Astrocyte (in vitro differentiated cells and primary cell): ENCODE results near the gene TLX2. TPM values are rescaled to one million over a fixed set of nuclear protein-coding genes. Genes with fewer than 3 reads are reported as not detected.

Experiments
- DNase-seq: peaks from one replicate; pipeline ENCODE4 v3.0.0-alpha.2; 2010; ENCODE audit warnings: low read depth
- FAIRE-seq: peaks from 2 replicates; lab custom pipeline; 2011; peaks lifted over from hg19 to GRCh38; lab: Jason Lieb, UNC
- H2AFZ ChIP-seq: 2 replicates; pipeline ENCODE4 v1.6.0; 2012; ENCODE audit warnings: low read depth, low read length, inconsistent platforms
- H3K27ac ChIP-seq: 2 replicates; pipeline ENCODE4 v1.5.1; 2011; ENCODE audit warnings: low read depth, low read length, inconsistent platforms
- H3K27me3 ChIP-seq: 2 replicates; pipeline ENCODE4 v1.6.0; 2011; ENCODE audit warnings: low read length, inconsistent platforms; ENCODE audit not compliant: insufficient read depth
- H3K36me3 ChIP-seq: 2 replicates; pipeline ENCODE4 v1.5.1; 2011; ENCODE audit warnings: low read length, inconsistent platforms; ENCODE audit not compliant: insufficient read depth
- H3K4me1 ChIP-seq: 2 replicates; pipeline ENCODE4 v1.5.1; 2011; ENCODE audit warnings: low read length, inconsistent platforms; ENCODE audit not compliant: insufficient read depth
- H3K4me2 ChIP-seq: 2 replicates; pipeline ENCODE4 v1.6.0; 2012; ENCODE audit warnings: low read length, inconsistent platforms
- H3K4me3 ChIP-seq: 2 replicates; pipeline ENCODE4 v1.5.1; 2011; ENCODE audit warnings: low read depth, mild to moderate bottlenecking, low read length, inconsistent platforms; ENCODE audit not compliant: insufficient read depth
- H3K79me2 ChIP-seq: 2 replicates; pipeline ENCODE4 v1.6.0; 2012; ENCODE audit warnings: mild to moderate bottlenecking, low read length, inconsistent platforms; ENCODE audit not compliant: insufficient read depth
- H3K9ac ChIP-seq: 2 replicates; pipeline ENCODE4 v1.6.0; 2012; ENCODE audit warnings: mild to moderate bottlenecking, low read length, inconsistent platforms
- H3K9me3 ChIP-seq: 2 replicates; pipeline ENCODE4 v1.5.1; 2012; ENCODE audit warnings: low read depth, mild to moderate bottlenecking, low read length, inconsistent platforms; ENCODE audit not compliant: insufficient read depth
- H4K20me1 ChIP-seq: 2 replicates; pipeline ENCODE4 v1.6.0; 2012; ENCODE audit warnings: low read length, inconsistent platforms; ENCODE audit not compliant: insufficient read depth
- H3K27ac Mint-ChIP-seq: one replicate; pipeline ENCODE4 v1.8.0; 2021; ENCODE audit warnings: mild to moderate bottlenecking, mixed read lengths; ENCODE audit not compliant: unreplicated experiment
- H3K27me3 Mint-ChIP-seq: one replicate; pipeline ENCODE4 v1.8.0; 2021; ENCODE audit warnings: low read depth, mixed read lengths; ENCODE audit not compliant: unreplicated experiment
- H3K36me3 Mint-ChIP-seq: one replicate; pipeline ENCODE4 v1.8.0; 2021; ENCODE audit warnings: low read depth, mixed read lengths; ENCODE audit not compliant: unreplicated experiment
- H3K4me1 Mint-ChIP-seq: one replicate; pipeline ENCODE4 v1.8.0; 2021; ENCODE audit warnings: low read depth, mixed read lengths; ENCODE audit not compliant: unreplicated experiment
- H3K4me3 Mint-ChIP-seq: one replicate; pipeline ENCODE4 v1.8.0; 2021; ENCODE audit warnings: mild to moderate bottlenecking, moderate library complexity, mixed read lengths; ENCODE audit not compliant: unreplicated experiment
- H3K9me3 Mint-ChIP-seq: one replicate; pipeline ENCODE4 v1.8.0; 2021; ENCODE audit warnings: mild to moderate bottlenecking, mixed read lengths; ENCODE audit not compliant: unreplicated experiment
- EZH2 ChIP-seq: IDR thresholded peaks from 2 replicates; pipeline ENCODE4 v1.6.1; 2012; ENCODE audit warnings: mild to moderate bottlenecking, low read length, inconsistent platforms; ENCODE audit not compliant: insufficient read depth
- total RNA-seq: library from RNA; stranded (reverse); gene quantifications from 2 replicates; pipeline ENCODE4 v1.2.1, GENCODE V29; 2021
- TF ChIP-seq, protein P1 (sequence below): IDR thresholded peaks from 2 replicates; pipeline ENCODE4 v1.5.1; 2011; ENCODE audit warnings: low read depth, mild to moderate bottlenecking, inconsistent platforms, low read length, moderate library complexity; ENCODE audit not compliant: insufficient read depth

The TLX2 gene
- total RNA-seq, 1 donor from 2014 or later = not detected

DNA sequence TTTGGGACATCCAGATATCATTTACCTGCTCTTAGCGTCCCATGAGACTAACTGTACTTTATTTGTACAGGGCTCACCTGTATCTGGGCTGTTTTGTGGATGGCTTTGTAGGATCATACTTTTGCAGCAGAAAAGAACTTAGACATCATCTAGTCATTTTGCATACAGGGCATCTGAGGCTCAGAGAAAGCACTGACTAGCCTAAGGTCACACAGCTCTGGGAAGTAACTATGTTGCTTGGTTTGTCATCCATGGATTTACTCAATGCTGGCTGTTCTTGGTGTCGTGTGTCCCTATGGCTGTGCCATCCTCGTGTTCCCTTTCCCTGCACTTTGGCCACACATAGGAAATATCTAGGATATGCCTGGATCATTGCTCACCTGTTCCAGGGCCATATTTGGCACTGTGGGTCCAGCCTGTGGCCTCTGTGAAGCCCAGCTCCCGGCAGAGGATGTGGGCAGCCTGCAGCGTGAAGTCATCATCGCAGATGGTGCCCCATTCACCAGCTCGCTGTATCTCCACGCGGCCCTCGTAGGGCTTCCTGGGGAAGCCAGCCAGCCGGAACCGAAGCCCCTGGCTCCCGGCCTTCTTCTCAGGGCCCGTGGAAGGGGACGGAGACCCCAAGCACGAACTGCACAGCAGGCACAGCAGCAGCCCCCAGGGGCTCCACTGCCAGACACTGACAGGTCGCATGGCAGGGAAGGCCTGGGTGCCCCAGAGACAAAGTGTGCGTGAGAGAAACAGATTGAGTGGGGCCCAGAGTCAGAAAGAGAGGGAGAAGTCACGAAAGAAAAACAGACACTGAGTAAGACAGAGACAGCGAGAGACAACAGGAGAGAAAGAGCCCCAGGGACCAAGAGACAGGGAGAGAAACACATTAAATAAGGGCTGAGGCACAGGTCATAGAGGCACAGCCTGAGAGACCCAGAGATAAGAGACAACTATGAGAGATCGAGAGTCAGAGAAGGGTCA lies 38.0 kb downstream of the TLX2 start:
- Mint-ChIP-seq H3K4me3 (peak overlapping the region; percentile 94), H3K4me1 (peaks cover 9% of the 10 kb centered on the region), H3K27ac (peak overlapping the region; percentile 36), H3K9me3 (no peaks in the 10 kb centered on the region), H3K27me3 (peaks cover 7% of the 10 kb centered on the region), H3K36me3 (peaks cover 2% of the 10 kb centered on the region)
- Histone ChIP-seq H3K36me3 (no peaks in the 10 kb centered on the region), H3K9me3 (no peaks in the 10 kb centered on the region), H3K4me3 (peak overlapping the region; percentile 85), H3K27me3 (no peaks in the 10 kb centered on the region), H3K4me1 (peaks cover 33% of the 10 kb centered on the region), H3K4me2 (peak overlapping the region; percentile 90), H3K79me2 (peaks cover 67% of the 10 kb centered on the region), H3K9ac (peak overlapping the region; percentile 82), H4K20me1 (peaks cover 16% of the 10 kb centered on the region), H3K27ac (peak overlapping the region; percentile 82), H2AFZ (no peak overlapping the region)
- no peak for FAIRE-seq
- no peak for TF ChIP-seq EZH2
- TF ChIP-seq, protein P1, sequence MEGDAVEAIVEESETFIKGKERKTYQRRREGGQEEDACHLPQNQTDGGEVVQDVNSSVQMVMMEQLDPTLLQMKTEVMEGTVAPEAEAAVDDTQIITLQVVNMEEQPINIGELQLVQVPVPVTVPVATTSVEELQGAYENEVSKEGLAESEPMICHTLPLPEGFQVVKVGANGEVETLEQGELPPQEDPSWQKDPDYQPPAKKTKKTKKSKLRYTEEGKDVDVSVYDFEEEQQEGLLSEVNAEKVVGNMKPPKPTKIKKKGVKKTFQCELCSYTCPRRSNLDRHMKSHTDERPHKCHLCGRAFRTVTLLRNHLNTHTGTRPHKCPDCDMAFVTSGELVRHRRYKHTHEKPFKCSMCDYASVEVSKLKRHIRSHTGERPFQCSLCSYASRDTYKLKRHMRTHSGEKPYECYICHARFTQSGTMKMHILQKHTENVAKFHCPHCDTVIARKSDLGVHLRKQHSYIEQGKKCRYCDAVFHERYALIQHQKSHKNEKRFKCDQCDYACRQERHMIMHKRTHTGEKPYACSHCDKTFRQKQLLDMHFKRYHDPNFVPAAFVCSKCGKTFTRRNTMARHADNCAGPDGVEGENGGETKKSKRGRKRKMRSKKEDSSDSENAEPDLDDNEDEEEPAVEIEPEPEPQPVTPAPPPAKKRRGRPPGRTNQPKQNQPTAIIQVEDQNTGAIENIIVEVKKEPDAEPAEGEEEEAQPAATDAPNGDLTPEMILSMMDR = no peak
- DNase-seq = no peak

DNA sequence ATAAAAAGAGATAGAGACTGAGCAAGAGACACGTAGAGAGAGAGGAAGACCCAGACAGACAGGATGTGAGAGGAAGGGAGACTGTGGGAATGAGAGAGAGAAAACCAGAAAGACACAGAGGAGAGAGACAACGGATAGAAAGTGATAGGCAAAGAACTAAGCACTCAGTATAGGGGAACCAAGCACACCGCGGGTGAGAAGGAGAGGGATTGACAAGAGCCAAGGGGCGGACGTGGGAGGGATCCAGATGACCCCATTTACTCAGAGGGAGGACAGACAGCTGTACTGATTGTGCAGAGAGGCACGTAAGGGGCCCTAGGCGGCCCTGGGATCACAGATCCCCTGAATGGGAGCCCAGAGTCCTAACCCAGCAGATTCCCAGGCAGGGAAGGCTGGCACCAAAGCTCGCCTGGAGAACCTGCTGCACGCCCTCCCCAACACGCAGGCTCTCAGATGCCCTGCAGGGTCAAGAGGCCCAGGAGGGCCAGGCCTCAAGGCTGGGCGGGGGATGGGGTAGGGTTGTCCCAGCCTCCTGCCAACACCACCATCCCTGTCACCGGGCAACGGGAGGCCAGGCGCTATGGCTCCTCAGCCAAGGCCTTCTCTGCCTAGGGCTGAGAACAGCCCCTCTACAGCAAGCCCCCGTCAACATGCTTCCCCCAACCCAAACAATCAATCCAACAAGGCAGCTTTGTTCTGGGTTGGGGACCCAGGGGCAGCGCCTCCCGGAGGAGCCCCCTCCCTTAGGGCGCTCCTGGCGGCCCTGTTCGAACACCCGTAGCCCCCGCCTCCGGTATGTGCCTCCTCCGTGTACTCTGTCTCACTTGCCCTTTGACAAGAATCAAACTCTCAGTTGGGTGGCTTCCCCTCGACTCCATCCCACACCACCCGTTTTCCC lies 38.9 kb downstream of the TLX2 start:
- peak overlapping the region; percentile 82 for H3K9ac ChIP-seq
- H3K27me3 Mint-ChIP-seq = peaks cover 7% of the 10 kb centered on the region

More for the DNA sequence above, 38.9 kb downstream of the TLX2 start:
- no peak for DNase-seq
- Histone ChIP-seq H3K4me3 (peak overlapping the region; percentile 85), H4K20me1 (peaks cover 16% of the 10 kb centered on the region), H3K27me3 (no peaks in the 10 kb centered on the region), H3K79me2 (peaks cover 67% of the 10 kb centered on the region), H3K4me1 (peaks cover 33% of the 10 kb centered on the region), H3K36me3 (no peaks in the 10 kb centered on the region), H3K4me2 (peak overlapping the region; percentile 90), H3K27ac (peak overlapping the region; percentile 82), H2AFZ (peak overlapping the region; percentile 85), H3K9me3 (no peaks in the 10 kb centered on the region)
- FAIRE-seq = no peak
- H3K9me3 Mint-ChIP-seq = no peaks in the 10 kb centered on the region
- TF ChIP-seq EZH2 = no peak
- TF ChIP-seq, protein P1 = no peak
- H3K4me1 Mint-ChIP-seq = peaks cover 9% of the 10 kb centered on the region
- H3K4me3 Mint-ChIP-seq = peak overlapping the region; percentile 94
- H3K36me3 Mint-ChIP-seq = no peaks in the 10 kb centered on the region
- peak overlapping the region; percentile 36 for H3K27ac Mint-ChIP-seq
